ENCODE data around the gene KNDC1.

KNDC1 gene

DNA sequence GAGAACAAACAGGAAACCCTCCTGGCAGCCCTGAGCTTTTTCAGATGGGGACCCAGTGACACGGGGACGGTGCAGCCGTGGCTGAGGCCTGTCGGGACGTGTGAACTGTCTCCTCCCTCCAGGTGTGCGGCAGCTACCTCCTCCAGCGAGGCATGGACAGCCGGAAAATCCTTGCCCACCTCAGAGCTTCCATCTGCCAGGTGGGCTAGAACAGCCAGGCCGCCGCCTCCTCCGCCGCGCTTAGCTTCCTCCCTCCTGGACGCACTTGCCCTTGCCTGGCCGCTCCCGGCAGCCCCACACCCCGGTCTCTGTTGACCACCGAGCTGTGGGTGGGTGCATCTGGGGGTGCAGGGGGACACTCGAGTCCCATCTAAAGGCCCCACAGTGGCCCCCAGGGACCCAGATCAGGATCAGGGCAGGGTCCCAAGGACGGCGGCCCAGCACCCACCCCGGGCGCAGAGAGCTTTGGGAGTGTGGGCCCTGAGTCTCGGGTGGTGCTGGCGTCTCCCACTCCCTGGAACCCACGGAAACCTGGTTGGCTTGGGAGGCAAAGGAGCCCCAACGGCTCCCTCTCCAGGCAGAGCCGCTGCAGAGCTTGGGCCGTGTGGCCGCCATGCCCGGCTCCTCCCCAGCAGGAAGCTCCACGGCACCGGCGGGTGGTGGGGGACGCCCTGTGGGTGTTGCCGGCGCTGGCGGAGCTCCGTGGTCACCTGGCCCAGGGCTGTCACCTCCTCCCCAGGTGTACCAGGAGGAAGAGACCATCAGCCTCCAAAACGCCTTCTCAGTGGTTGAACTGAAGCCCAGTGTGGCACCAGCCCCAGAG lies 37.1 kb downstream of the KNDC1 start:
- no peak for DNase-seq

DNA sequence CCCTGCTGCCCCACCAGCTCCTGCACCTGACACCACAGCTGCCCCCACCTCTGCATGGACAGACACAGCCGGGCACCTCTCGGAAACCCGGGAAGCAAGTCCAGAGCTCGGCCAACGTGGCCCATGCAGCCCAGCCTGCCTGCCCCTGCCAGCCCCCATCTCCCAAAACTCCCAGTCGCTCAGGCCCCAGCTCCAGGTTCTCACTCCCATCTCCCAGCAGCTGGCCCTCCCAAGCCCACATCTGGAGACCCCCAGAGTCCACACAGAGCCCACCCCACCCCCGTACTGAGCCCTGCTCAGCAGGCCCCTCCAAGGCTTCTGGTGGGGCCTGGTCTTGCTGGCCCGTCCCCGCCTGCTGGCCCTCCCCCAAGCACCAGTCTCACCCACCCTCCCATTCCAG lies 37.8 kb downstream of the KNDC1 start:
- DNase-seq = no peak

DNA sequence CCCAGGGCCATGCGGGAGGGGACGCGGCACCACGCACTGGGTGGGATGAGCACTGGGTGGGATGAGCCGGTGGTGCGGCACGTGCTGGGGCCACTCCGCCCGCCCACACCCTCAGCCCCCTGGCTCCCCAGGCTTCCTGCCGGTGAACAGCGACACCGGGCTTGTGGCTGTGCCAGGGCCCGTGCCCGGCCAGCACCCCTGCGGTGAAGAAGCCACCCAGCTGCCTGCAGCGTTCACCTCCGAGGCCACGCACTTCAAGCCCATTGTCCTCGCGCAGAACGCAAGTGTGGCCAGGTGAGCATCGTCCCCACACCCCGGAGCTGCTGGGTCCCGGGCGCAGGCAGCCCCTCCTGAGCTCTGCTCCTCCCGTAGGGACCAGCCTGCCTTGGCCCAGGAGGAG lies 38.2 kb downstream of the KNDC1 start:
- DNase-seq = no peak

DNA sequence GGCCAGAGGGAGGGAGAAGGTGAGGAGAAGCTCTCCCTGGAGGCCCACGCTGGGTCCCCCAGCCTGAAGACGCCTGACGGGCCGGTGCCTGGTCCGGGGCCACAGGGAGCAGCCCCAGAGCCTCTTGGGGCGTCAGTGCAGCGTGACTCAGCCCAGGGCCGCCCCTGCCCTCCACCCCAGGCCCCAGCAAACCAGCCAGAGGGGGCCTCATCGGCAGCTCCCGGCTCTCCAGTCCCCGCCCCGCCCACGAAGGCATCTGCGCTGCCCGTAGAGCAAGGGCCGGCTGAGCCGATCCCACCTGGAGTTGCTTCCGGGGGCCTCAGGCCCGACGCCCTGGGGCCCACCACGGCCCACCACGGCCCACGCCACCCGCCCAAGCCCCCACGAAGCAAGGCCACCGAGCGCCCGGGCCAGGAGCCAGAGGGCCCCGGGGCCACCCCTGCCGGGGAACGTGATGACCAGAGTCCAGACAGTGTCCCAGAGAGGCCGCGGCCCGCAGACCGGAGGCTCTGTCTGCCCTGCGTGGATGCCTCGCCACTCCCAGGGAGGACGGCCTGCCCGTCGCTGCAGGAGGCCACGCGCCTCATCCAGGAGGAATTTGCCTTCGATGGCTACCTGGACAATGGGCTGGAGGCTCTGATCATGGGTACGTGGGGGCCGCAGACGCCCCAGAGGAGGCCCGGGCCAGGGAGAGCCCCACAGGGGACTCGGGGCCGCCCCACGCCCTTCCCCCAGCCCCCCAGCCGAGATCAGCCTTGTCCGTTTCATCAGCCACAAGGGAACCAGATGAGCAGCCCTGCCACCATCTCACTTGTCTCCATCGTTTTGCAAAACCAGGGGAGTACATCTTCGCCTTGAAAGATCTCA lies 38.8 kb downstream of the KNDC1 start:
- no peak for DNase-seq

DNA sequence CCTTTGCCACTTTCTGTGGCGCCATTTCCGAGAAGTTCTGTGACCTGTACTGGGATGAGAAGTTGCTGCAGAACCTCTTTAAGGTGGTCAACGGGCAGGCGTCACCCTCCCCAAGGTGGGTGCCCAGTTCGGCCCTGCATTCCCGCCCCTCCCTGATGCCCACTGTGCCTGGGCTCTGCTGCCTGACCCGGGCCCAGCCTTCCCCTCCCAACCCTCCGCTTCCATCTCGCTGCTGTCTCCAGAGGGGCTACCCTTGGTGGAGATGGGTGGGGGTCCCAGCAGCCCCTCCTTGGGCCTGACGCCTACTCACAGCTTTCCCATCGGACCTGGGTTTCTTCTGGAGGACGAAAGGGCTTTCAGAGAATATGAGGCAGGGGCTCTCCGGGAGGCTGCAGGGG lies 39.5 kb downstream of the KNDC1 start:
- no peak for DNase-seq

DNA sequence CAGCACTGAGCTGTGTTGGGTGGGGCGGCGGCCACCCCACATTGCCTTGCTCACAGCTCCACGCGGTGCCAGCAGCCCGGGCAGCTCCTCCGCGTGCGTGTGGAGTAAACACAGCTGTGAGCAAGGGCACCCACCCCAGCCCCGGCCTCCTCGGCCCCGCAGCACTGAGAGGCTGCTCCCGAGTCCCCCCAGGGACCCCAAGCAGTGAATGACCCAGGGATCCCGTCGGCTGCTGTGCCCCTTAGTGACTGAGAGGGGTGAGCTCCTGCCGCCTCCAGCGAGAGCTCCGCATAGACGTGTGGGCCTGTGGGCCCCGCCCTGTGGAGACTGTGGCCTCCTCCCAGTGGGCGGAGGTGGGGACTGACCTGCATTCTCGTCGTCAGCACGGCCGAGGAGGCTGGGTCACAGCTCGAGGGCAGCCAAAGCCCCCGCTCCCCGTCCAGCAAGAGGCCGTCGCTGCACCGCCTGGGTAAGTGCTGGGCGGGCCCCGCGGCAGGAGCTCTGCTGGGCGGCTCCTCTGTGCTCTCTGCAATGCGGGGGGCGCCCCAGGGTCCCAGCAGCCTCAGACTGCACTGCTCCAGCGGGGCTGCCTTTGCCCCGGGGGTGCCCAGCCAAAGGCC lies 40.1 kb downstream of the KNDC1 start:
- no peak for DNase-seq

DNA sequence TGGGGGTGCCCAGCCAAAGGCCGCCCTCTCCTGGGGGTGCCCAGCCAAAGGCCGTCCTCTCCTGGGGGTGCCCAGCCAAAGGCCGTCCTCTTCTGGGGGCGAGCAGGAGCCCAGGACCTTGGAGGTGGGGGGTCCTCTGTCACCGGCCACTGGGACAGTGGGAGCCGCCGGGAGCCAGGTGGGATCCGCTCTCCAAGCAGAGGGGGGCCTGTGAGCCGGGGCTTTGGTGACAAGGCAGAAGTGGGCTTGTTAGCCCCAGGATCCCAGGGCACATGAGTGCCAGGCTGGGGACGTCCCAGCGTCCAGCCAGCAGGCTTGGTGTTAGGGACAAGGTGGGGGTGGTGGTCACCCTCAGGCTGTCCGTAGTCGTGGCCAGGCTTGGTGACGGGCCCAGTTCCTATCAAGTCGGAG lies 40.6 kb downstream of the KNDC1 start:
- no peak for DNase-seq

DNA sequence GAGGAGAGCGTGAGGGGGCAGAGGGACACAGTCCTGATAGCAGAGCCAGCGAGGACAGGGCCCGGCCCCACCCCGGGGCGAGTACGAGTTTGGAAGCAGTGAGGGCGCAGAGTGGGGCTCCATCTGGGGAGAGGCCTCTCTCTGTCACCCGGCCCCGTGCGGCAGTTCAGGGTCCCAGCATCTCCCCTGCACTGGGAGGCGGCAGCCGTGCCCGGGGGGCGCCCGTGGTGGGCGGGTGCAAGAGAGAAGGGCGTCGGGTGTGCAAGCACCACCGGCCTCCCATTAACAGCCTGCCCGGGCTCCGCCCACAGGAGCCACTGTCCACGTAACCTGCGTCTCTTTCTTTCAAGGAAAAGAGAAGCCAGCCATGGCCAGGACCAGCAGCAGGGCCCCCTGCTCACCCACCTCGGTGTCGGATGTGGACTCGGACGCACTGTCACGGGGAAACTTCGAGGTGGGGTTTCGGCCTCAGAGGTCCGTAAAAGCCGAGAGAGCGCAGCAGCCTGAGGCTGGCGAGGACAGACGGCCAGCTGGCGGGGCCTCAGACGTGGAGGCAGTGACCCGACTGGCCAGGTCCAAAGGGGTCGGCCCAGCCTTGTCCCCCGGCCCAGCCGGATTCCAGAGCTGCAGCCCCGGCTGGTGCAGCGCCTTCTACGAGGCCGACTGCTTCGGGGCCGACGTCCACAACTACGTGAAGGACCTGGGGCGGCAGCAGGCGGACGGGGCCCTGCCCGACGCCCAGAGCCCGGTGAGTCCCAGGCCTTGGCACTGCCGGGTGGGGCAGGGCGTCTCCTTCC lies 41.3 kb downstream of the KNDC1 start:
- no peak for DNase-seq

DNA sequence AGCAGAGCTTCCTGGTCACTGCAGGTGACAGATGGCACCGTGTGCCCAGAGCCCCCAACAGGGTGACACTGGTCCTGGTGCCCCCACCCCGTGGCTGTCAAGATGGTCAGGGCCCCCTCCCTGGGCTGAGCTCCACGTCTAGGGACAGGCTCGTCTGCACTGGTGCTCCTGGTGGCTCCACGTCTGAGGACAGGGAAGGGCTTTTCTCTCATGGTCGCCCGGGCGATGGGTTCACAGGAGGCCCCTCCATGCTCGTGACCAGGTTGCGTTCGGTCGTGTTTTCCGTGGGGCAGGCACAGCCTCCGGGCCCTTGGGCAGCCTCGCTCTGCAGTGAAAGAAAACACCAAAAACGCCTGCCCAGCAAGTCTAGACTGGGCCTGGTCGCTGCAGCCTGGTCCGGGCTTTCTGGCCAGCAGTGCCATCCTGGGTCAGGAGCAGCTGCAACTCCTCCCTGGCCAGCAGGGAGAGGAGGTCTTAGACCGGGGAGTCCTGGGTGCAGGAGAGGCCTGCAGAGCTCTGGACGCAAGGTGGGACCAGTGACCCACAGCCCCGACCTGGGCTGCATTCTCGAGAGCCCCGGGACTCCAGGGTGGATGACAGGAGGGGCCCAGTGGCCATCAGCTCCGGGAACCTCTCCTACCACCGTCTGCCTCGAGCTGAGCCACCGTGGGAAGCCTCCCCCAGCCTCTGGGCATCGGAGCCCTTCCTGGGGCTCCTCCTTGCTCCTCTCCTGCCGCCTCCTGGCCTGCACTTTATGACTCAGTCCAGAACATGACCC lies 42.1 kb downstream of the KNDC1 start:
- no peak for DNase-seq

DNA sequence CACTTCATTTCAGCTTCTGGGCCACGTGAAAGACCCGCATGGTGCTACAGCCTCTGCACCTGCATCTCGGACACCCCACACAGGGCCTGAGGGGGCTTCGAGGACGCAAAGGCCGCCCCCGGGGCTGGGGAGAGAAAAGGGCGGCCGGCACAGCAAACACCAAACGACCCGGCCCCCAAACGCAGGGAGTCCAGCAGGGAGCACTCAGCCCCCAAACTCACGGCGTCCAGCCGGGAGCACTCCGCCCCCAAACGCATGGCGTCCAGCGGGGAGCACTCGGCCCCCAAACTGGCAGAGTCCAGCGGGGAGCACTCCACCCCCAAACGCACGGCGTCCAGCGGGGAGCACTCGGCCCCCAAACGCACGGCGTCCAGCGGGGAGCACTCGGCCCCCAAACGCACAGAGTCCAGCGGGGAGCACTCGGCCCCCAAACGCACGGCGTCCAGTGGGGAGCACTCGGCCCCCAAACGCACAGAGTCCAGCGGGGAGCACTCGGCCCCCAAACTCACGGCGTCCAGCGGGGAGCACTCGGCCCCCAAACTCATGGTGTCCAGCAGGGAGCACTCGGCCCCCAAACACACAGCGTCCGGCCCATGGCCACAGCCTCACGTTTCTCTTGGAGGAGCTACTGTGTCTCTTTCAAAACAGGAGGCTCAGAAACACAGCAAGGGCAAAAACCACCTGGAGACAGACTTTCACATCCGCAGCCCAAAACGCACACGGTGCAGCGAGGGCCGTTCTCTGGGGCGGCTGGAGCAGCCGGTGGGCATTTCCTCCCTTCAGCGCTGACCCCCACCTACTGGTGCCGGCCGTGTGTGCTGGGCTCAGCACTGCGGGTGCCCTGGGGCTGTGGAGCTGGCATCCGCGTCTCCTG lies 43.0 kb downstream of the KNDC1 start:
- DNase-seq = no peak

DNA sequence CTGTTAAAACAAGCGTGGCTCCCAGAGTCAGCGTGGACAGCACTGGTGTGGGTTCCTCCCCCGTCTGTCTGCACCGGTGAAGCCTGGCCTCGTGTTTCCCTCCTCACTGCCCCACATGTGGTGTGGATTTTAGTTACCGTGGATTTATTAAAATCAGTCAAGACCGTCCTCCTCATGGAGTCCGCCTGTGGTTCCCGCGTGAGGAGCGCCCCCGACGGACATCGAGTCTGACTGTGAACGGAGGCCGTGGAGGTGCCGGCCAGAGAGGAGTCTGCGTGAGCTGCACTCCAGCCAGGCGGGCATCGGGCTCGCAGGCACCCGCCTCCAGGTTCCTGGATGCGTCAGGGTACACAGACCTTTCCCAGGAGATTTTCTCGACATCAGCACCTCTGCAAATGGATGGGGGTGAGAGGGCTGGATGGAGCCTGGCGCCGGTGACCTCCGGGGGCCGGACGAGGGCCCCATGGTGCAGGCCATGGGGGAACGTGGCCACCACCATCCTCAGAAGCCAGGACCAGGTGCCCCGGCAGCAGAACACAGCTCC lies 43.7 kb downstream of the KNDC1 start:
- no peak for DNase-seq

DNA sequence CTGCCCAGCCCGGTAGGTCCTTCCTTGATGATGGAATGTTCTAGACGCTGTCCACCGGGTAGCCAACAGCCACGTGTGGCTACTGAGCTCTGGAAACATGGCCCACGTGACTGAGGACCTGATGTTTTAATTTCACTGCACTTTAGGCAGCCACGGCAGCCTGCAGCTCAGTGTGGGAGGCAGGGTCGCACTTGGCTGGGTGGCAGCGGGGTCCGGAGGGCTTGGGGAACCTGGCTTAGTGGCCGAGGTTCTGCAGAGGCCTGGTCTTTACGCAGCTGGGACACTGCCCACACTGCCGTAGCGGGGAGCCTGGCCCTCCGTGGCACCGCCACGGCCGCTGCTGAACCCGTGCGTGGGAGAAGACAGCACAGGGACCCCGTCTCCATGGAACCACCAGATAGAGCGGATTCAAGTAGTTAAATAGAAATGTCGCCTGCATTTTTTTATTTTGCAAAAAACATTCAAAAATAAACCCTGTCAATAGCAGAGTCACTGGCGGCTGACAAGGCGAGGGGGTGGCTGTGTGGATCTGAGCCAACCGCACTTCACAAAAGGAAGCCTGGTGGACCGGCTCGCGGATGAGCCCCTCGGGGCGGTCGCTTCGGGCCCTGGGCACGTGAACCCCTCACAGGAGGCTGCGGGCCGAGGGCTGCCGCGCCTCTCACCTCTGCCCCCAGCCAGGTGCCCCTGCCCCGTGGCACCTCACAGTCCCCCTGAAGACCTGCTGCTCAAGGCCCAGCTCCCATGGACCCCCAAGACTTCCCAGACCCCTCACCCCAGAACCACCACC lies 44.4 kb downstream of the KNDC1 start:
- DNase-seq = no peak

DNA sequence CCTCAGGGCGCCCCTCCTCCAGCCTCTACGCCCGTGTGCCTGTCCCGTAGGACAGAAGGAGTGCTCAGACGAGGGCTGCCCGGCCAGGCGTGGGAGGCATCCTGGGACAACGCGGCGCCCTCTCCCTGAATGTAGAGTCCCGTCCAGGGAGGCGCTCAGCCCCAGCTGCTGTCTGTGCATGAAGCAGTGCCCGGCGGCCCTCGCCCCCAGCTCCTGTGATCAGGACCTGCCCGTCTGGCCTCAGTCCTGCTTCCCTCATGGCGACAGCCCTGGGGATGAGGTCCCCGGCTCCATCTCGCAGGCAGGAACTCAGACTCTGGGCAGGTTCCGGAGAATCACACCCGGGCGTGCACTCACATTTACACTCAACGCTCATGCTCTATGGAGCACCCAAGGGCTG lies 45.1 kb downstream of the KNDC1 start:
- DNase-seq = no peak

DNA sequence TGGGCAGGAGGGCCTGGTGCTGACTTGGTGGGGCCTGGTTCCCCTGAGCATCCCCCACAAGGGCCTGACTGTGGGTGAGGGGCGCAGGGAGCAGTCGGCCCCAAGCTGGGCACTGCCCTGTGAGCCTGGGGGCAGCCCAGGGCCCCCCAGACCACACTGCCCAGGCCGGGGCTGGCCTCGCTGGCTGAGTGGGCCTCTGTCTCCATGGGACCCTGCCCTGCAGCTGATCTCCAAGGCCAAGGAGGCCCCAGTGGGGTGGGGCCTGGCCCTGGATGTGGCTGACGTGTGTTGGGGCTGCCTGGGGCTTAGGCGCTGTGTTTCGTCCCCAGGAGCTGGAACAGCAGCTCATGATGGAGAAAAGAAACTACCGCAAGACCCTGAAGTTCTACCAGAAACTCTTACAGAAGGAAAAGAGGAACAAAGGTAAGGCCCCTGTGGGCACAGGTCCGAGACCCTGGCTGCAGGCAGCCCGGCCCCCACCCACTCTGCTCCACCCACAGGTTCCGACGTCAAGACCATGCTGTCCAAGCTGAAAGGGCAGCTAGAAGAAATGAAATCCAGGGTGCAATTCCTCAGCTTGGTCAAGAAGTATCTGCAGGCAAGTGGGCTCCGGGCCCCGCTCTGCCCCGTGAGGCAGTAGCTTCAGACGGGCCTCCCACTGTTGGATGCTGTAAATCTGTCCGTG lies 46.5 kb downstream of the KNDC1 start:
- no peak for DNase-seq

DNA sequence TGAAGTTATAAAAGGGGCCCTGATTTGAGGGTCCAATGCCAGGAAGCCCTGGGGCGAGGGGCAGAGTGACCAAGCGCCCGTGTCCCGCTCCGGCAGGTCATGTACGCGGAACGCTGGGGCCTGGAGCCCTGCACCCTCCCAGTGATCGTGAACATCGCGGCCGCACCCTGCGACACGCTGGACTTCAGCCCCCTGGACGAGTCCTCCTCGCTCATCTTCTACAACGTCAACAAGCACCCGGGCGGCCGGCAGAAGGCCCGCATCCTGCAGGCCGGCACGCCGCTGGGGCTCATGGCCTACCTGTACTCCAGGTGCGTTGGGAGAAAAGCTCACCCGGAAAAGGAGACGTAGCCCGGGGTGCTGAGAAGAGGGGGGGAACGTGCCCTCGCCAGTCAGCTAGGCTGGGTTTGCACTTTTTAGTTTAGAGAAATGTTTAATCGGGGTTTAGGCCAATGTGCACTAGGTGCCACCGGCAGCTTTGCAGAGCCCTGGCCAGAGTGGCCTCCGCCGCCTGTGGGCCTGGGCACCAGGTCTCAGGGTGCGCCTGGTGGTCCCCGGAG lies 47.1 kb downstream of the KNDC1 start:
- DNase-seq = no peak

DNA sequence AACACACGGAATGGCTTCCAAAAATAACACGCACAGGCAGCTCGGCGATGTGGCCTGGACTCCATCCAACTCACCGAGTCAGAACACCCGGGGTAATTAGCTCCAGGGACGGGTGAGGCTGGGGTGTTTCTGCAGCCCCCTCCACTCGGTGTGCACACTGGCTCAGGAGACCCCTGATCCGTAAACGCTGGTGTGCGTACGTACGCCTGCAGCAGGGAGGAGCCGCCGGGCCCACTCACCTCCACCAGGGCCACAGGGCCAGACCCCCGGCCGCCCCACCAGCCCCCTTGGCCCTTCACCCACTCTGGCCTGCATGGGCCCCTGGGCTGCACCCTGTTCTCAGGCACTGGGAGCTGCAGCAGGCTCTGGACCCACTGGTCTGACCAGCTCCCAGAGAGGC lies 47.6 kb downstream of the KNDC1 start:
- no peak for DNase-seq

DNA sequence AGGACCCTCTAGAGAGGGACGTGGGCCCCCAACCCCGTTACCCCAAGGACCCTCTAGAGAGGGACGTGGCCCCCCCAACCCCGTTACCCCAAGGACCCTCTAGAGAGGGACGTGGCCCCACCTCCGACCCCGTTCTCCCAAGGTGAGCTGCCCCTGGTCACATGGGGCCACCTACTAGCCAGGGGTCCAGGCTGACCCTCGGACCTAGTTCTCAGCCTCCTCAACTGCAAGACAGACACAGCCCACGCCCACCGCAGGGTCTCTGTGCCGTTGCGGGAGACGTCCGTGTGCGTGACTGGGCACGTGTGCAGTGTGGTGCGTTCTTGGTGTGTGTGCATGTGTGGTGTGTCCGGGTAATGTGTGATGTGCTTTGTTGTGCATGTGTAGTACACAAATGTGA lies 48.4 kb downstream of the KNDC1 start:
- no peak for DNase-seq

DNA sequence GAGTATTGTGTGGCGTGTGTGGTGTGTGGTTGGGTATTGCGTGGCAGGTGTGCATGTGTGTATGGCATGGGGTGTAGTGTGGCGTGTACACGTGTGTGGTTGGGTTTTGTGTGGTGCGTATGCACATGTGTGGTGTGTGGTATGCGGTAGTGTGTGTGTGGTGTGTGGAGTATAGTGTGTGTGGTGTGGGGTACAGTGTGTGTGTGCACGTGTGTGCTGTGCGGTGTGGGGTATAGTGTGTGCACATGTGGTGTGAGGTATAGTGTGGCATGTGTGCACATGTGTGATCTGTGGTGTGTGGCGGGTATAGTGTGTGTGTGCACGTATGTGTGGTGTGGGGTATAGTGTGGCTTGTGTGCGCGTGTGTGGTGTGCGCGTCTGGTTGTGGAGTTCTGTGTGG lies 49.1 kb downstream of the KNDC1 start:
- DNase-seq = no peak

DNA sequence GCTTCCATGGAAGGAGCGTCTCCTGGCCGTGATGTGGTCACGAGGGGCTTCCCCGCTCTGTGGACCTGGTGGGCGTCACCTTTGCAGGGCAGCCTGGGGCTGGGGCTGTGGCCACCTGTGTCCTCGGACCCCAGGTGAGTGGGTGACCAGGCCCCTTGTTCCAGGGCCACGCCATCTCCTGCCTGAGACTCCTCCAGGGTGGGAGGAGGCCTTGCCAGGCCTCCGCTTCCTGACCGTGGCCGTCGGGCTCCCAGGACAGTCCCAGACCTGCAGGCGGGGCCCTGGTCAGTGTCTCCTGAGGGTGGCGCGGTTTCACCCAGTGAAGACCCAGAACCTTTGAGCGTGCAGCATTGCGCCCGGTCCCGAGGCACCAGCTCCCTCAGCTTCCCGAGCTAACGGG lies 49.6 kb downstream of the KNDC1 start:
- no peak for DNase-seq
